H1 (cell line): ENCODE measurements around the gene FRMD4A. TPM values are rescaled to one million over a fixed set of nuclear protein-coding genes. Genes with fewer than 3 reads are reported as not detected.
A peak's percentile ranks its signal among the peaks of the same experiment; 100 is the strongest.

Experiments
- CTCF ChIA-PET: fragments of 300-600 bp; sonication (Branson Sonifier 250); formaldehyde crosslinking; loops from one replicate; lab custom pipeline; 2021; ENCODE audit not compliant: partially characterized antibody; lab: Charles Lee
- POLR2A ChIA-PET: fragments of 300-600 bp; sonication (Branson Sonifier 250); formaldehyde crosslinking; loops from one replicate; lab custom pipeline; 2021; ENCODE audit warnings: inconsistent platforms; ENCODE audit not compliant: partially characterized antibody; lab: Charles Lee
- DNase-seq, 2 experiments: peaks; one replicate each; pipeline versions ENCODE4 v3.0.0 to v3.0.0-alpha.2; 2010 to 2022; ENCODE audit warnings: low spot score in 2 of 2, low read depth in 1 of 2, mixed read lengths in 1 of 2
- FAIRE-seq: peaks from 2 replicates; lab custom pipeline; 2011; peaks lifted over from hg19 to GRCh38; lab: Jason Lieb, UNC
- H2AFZ ChIP-seq: 2 replicates; pipeline ENCODE4 v1.8.1; 2012; ENCODE audit warnings: low read length, inconsistent platforms
- H2AK5ac ChIP-seq: 2 replicates; pipeline ENCODE4 v1.6.1; 2013; ENCODE audit warnings: low read depth, low read length
- H2BK120ac ChIP-seq: replicated peaks from 2 replicates; pipeline ENCODE3; 2013; ENCODE audit warnings: low read depth, low read length, inconsistent platforms
- H2BK12ac ChIP-seq: 2 replicates; pipeline ENCODE4 v1.6.1; 2013; ENCODE audit warnings: low read depth, low read length
- H2BK15ac ChIP-seq: 2 replicates; pipeline ENCODE4 v1.6.1; 2013; ENCODE audit warnings: low read length
- H2BK20ac ChIP-seq: 2 replicates; pipeline ENCODE4 v1.6.1; 2013; ENCODE audit warnings: low read length
- H2BK5ac ChIP-seq: 2 replicates; pipeline ENCODE4 v1.6.1; 2013; ENCODE audit warnings: low read depth, low read length
- H3K14ac ChIP-seq: 2 replicates; pipeline ENCODE4 v1.6.1; 2013; ENCODE audit warnings: inconsistent platforms; ENCODE audit not compliant: insufficient read length
- H3K18ac ChIP-seq: 2 replicates; pipeline ENCODE4 v1.6.1; 2013; ENCODE audit warnings: low read length; ENCODE audit errors: extremely low read depth
- H3K23ac ChIP-seq: 2 replicates; pipeline ENCODE4 v1.6.1; 2013; ENCODE audit warnings: inconsistent platforms; ENCODE audit not compliant: insufficient read length
- H3K23me2 ChIP-seq: 2 replicates; pipeline ENCODE4 v1.6.1; 2013; ENCODE audit warnings: low read depth, low read length
- H3K27ac ChIP-seq: 2 replicates; pipeline ENCODE4 v1.6.1; 2011; ENCODE audit warnings: low read depth, low read length, inconsistent platforms
- H3K27me3 ChIP-seq, 4 experiments: replicated peaks in 1 of 4; 1 replicate in 1 of 4; 2 replicates in 3 of 4; pipeline versions ENCODE4 v1.6.1 to v1.8.1; 2011 to 2013; ENCODE audit warnings: low read length in 3 of 4, mild to moderate bottlenecking in 3 of 4, inconsistent platforms in 2 of 4, mixed read lengths in 2 of 4, moderate library complexity in 1 of 4; ENCODE audit not compliant: control insufficient read depth in 3 of 4, insufficient read depth in 3 of 4; ENCODE audit errors: extremely low read depth in 1 of 4
- H3K36me3 ChIP-seq, 4 experiments: 2 replicates each; pipeline versions ENCODE4 v1.6.1 to v1.8.1; 2011 to 2013; ENCODE audit warnings: mild to moderate bottlenecking in 4 of 4, low read length in 3 of 4, moderate library complexity in 2 of 4, control low read depth in 1 of 4, inconsistent platforms in 1 of 4; ENCODE audit not compliant: insufficient read depth in 4 of 4, control insufficient read depth in 2 of 4
- H3K4ac ChIP-seq: replicated peaks from 2 replicates; pipeline ENCODE3; 2013; ENCODE audit warnings: low read length, low read depth, mixed read lengths, inconsistent platforms; ENCODE audit not compliant: insufficient read length
- H3K4me1 ChIP-seq, 4 experiments: replicated peaks in 1 of 4; 1 replicate in 1 of 4; 2 replicates in 3 of 4; pipeline versions ENCODE4 v1.6.1 to v1.8.1; 2011 to 2013; ENCODE audit warnings: low read length in 3 of 4, inconsistent platforms in 2 of 4, mixed read lengths in 1 of 4; ENCODE audit not compliant: insufficient read depth in 4 of 4, control insufficient read depth in 3 of 4
- H3K4me2 ChIP-seq, 2 experiments: 2 replicates each; pipeline versions ENCODE4 v1.6.1 to v1.8.1; 2011 to 2013; ENCODE audit warnings: low read depth in 2 of 2, low read length in 2 of 2, control low read depth in 1 of 2, inconsistent platforms in 1 of 2, mild to moderate bottlenecking in 1 of 2; ENCODE audit not compliant: insufficient read depth in 1 of 2
- H3K4me3 ChIP-seq, 4 experiments: fragments of 200-600, 300-600 bp in 1 of 4; sonication (generic), shearing (Covaris generic), sonication (Bioruptor Twin) in 1 of 4; 2 replicates each; pipeline versions ENCODE4 v1.5.1 to v1.8.1; 2011 to 2016; ENCODE audit warnings: low read length in 4 of 4, low read depth in 3 of 4, control low read depth in 2 of 4, inconsistent platforms in 2 of 4, mild to moderate bottlenecking in 2 of 4, mixed read lengths in 1 of 4, moderate library complexity in 1 of 4; ENCODE audit not compliant: insufficient read depth in 2 of 4; ENCODE audit errors: extremely low read depth in 1 of 4
- H3K56ac ChIP-seq: replicated peaks from 2 replicates; pipeline ENCODE3; 2013; ENCODE audit warnings: low read depth, mild to moderate bottlenecking, mixed read lengths, low read length, inconsistent platforms; ENCODE audit not compliant: insufficient read length
- H3K79me1 ChIP-seq: 2 replicates; pipeline ENCODE4 v1.6.1; 2013; ENCODE audit warnings: low read depth, low read length, control low read depth
- H3K79me2 ChIP-seq, 2 experiments: 2 replicates each; pipeline versions ENCODE4 v1.6.1 to v1.8.1; 2012 to 2013; ENCODE audit warnings: low read length in 2 of 2, mild to moderate bottlenecking in 2 of 2, inconsistent platforms in 1 of 2; ENCODE audit not compliant: insufficient read depth in 2 of 2, control insufficient read depth in 1 of 2
- H3K9ac ChIP-seq, 4 experiments: replicated peaks in 1 of 4; 1 replicate in 1 of 4; 2 replicates in 3 of 4; pipeline versions ENCODE4 v1.6.1 to v1.8.1; 2011 to 2013; ENCODE audit warnings: low read depth in 3 of 4, low read length in 3 of 4, control low read depth in 2 of 4, mild to moderate bottlenecking in 2 of 4, moderate library complexity in 2 of 4, inconsistent platforms in 1 of 4; ENCODE audit errors: extremely low read depth in 1 of 4
- H3K9me3 ChIP-seq, 2 experiments: 2 replicates each; pipeline versions ENCODE4 v1.6.1 to v1.8.1; 2012 to 2013; ENCODE audit warnings: mild to moderate bottlenecking in 2 of 2, moderate library complexity in 2 of 2, control low read depth in 1 of 2, inconsistent platforms in 1 of 2, low read depth in 1 of 2, low read length in 1 of 2, mixed read lengths in 1 of 2; ENCODE audit not compliant: insufficient read depth in 2 of 2
- H4K20me1 ChIP-seq, 2 experiments: replicated peaks in 1 of 2; 2 replicates each; pipeline versions ENCODE3 to v1.8.1; 2011 to 2013; ENCODE audit warnings: inconsistent platforms in 2 of 2, low read length in 2 of 2, mild to moderate bottlenecking in 1 of 2; ENCODE audit not compliant: insufficient read depth in 2 of 2, control insufficient read depth in 1 of 2
- H4K5ac ChIP-seq: 2 replicates; pipeline ENCODE4 v1.6.1; 2013; ENCODE audit warnings: low read length, low read depth, mixed read lengths, inconsistent platforms; ENCODE audit not compliant: insufficient read length
- H4K8ac ChIP-seq: 2 replicates; pipeline ENCODE4 v1.8.0; 2013; ENCODE audit warnings: mild to moderate bottlenecking, moderate library complexity, low read length, inconsistent platforms; ENCODE audit not compliant: insufficient read depth; ENCODE audit errors: extremely low read depth
- H4K91ac ChIP-seq: replicated peaks from 2 replicates; pipeline ENCODE3; 2013; ENCODE audit warnings: low read length, mixed read lengths, inconsistent platforms; ENCODE audit not compliant: insufficient read length
- CEBPB ChIP-seq: IDR thresholded peaks from 2 replicates; pipeline ENCODE4 v1.6.1; 2012; ENCODE audit warnings: low read depth, low read length
- CTBP2 ChIP-seq: IDR thresholded peaks from 2 replicates; pipeline ENCODE4 v1.7.0; 2011; ENCODE audit warnings: borderline replicate concordance, mild to moderate bottlenecking, moderate library complexity, mixed read lengths, low read length; ENCODE audit not compliant: insufficient read depth, insufficient read length
- GABPA ChIP-seq: IDR thresholded peaks from 2 replicates; pipeline ENCODE4 v1.6.1; 2011; ENCODE audit warnings: mild to moderate bottlenecking, low read length, moderate library complexity, borderline replicate concordance; ENCODE audit not compliant: insufficient read depth
- KDM4A ChIP-seq: IDR thresholded peaks from one replicate; pipeline ENCODE4 v1.7.1; 2012; ENCODE audit warnings: low read depth, mild to moderate bottlenecking, moderate library complexity, low read length, inconsistent platforms; ENCODE audit not compliant: severe bottlenecking
- SP2 ChIP-seq: IDR thresholded peaks from 2 replicates; pipeline ENCODE4 v1.6.1; 2012; ENCODE audit warnings: mild to moderate bottlenecking, low read length, inconsistent platforms
- TCF12 ChIP-seq: IDR thresholded peaks from 2 replicates; pipeline ENCODE4 v1.6.1; 2011; ENCODE audit warnings: low read depth, mild to moderate bottlenecking, low read length
- YY1 ChIP-seq: IDR thresholded peaks from 2 replicates; pipeline ENCODE4 v1.6.1; 2011; ENCODE audit warnings: low read depth, mild to moderate bottlenecking, low read length
- WGBS, 2 experiments: shearing (Covaris generic) in 1 of 2; methylation state at CpG; one replicate each; pipeline versions ENCODE4 v1.1.6 to v1.1.7; 2013 to 2015; ENCODE audit warnings: low lambda C conversion rate in 2 of 2, mixed read lengths in 2 of 2, inconsistent platforms in 1 of 2, low coverage in 1 of 2, missing lambda C conversion rate in 1 of 2; ENCODE audit not compliant: insufficient replicate concordance in 2 of 2, insufficient coverage in 1 of 2, insufficient read length in 1 of 2; ENCODE audit errors: extremely low coverage in 1 of 2, missing lambda C conversion rate in 1 of 2; 5-methylcytosine and 5-hydroxymethylcytosine counted together
- polyA plus RNA-seq, 7 experiments: library from polyadenylated mRNA; depleted of rRNA in 3 of 7; stranded (reverse) in 5 of 7; unstranded in 2 of 7; fragments of >200 nt in 5 of 7; fragments of 200-250 nt in 2 of 7; gene quantifications; 1 replicate in 5 of 7; 2 replicates in 1 of 7; 4 replicates in 1 of 7; pipeline versions ENCODE4 v1.2.1 to v1.2.3, GENCODE V29; 2011 to 2013; ENCODE audit warnings: missing spikeins in 2 of 7, mixed read lengths in 2 of 7
- total RNA-seq: library from RNA; stranded (reverse); fragmentation: NEBNext Ultra II Directional; extraction: Animal tissue kit (Norgen Biotek cat#: 25700); gene quantifications from 2 replicates; pipeline ENCODE4 v1.2.1, GENCODE V29; 2021

FRMD4A gene
- total and polyA plus RNA-seq, 2 of the 8 experiments (the other 6 are each of a cell fraction or from before 2014, with no cell fraction given) = 38.6 to 39.6 TPM

DNA sequence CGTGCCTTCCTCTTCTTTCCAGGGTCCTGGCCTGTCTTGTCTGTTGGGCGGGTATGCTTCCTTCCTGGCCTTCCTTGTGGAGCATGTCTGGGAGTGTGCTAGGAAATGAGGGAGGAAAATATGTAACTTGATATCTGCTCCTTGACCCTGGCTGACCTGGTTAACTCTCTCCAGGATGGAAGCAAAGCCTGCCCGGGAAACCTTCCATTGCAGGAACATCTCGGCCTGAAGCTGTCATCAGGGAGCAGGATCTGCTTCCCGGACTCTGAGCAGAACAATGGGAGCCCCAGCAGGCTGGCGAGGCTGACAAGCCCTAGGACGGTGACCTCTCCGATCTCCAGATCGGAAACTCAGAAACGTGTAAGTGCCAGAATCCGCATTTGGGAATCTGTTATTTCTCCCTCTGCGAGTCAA lies 340.3 kb downstream of the FRMD4A start:
- Histone ChIP-seq H3K79me2 (no peaks in the 10 kb centered on the region), H2BK5ac (no peak overlapping the region), H2AFZ (no peak overlapping the region), H3K9me3 (no peaks in the 10 kb centered on the region), H2BK20ac (no peak overlapping the region), H3K27ac (no peak overlapping the region), H3K9ac (no peak overlapping the region), H2BK12ac (no peak overlapping the region), H3K18ac (no peak overlapping the region), H3K4me2 (no peak overlapping the region), H2AK5ac (no peak overlapping the region), H3K4me3 (no peak overlapping the region), H2BK15ac (no peak overlapping the region), H4K5ac (no peak overlapping the region), H4K8ac (no peak overlapping the region), H3K27me3 (no peaks in the 10 kb centered on the region), H4K20me1 (no peaks in the 10 kb centered on the region), H3K23ac (no peak overlapping the region), H3K36me3 (no peaks in the 10 kb centered on the region), H4K91ac (no peak overlapping the region), H3K4me1 (peaks cover 0 to 4% (median 0%) of the 10 kb centered on the region in 4 experiments; a peak in 1 of 7 replicates), H2BK120ac (no peak overlapping the region), H3K79me1 (no peaks in the 10 kb centered on the region; the same call in 1 of the 2 replicates), H3K4ac (no peak overlapping the region), H3K23me2 (no peaks in the 10 kb centered on the region; the same call in 1 of the 2 replicates), H3K14ac (no peak overlapping the region), H3K56ac (no peak overlapping the region)
- TF ChIP-seq CTBP2 (no peak), SP2 (no peak), KDM4A (no peak), CEBPB (no peak), YY1 (no peak), TCF12 (no peak), GABPA (no peak)
- FAIRE-seq = peak; percentile 19
- CTCF ChIA-PET = interaction anchor here (0.9 to 1.9 kb wide), 3 partner anchors 10 to 331 kb away, joined by 3 to 4 read pairs (median 4); no protein-coding TSS in a partner anchor
- POLR2A ChIA-PET = no interaction called here
- 78% methylated on average over 12 of the region's 12 CpGs; no CpG with 5 or more reads in 1 of the 2 experiments for WGBS, 2 experiments
- DNase-seq = no peak
